DOHH2 (cell line): ENCODE results near the gene NEMP1.

Experiments used
- H3F3A ChIP-seq: fragments of 200-600 bp; sonication (generic), shearing (Covaris generic); 2 replicates; pipeline ENCODE4 v1.6.0; 2016; ENCODE audit warnings: antibody characterized with exemption, mild to moderate bottlenecking; ENCODE audit not compliant: control insufficient read depth, insufficient read depth
- H3K27ac ChIP-seq: fragments of 200-600 bp; sonication (generic); 2 replicates; pipeline ENCODE4 v1.5.1; 2014; ENCODE audit warnings: low read depth, mild to moderate bottlenecking, low read length, moderate library complexity
- H3K27me3 ChIP-seq: fragments of 200-600 bp; sonication (generic); 2 replicates; pipeline ENCODE4 v1.6.1; 2014; ENCODE audit warnings: mild to moderate bottlenecking, low read length, mixed read lengths; ENCODE audit not compliant: control insufficient read depth
- H3K36me3 ChIP-seq: fragments of 200-600 bp; sonication (generic); 2 replicates; pipeline ENCODE4 v1.6.1; 2014; ENCODE audit warnings: mild to moderate bottlenecking, low read length, moderate library complexity, mixed read lengths; ENCODE audit not compliant: control insufficient read depth
- H3K4me1 ChIP-seq: fragments of 200-600 bp; sonication (generic); 2 replicates; pipeline ENCODE4 v1.6.1; 2014; ENCODE audit warnings: mild to moderate bottlenecking, low read length, mixed read lengths; ENCODE audit not compliant: control insufficient read depth
- H3K4me2 ChIP-seq: fragments of 200-600 bp; sonication (generic); 2 replicates; pipeline ENCODE4 v1.6.0; 2014; ENCODE audit warnings: mild to moderate bottlenecking, low read length, moderate library complexity
- H3K4me3 ChIP-seq: fragments of 200-600 bp; sonication (generic); 2 replicates; pipeline ENCODE4 v1.5.1; 2014; ENCODE audit warnings: mild to moderate bottlenecking, low read length, mixed read lengths
- H3K79me2 ChIP-seq: fragments of 200-600 bp; sonication (generic); 2 replicates; pipeline ENCODE4 v1.6.1; 2014; ENCODE audit warnings: mild to moderate bottlenecking, low read length, mixed read lengths; ENCODE audit not compliant: control insufficient read depth
- H3K9me2 ChIP-seq: fragments of 200-600 bp; sonication (generic); replicated peaks from 2 replicates; pipeline ENCODE4 v1.6.1; 2014; ENCODE audit warnings: mild to moderate bottlenecking, low read length, mixed read lengths; ENCODE audit not compliant: control insufficient read depth
- H3K9me3 ChIP-seq: fragments of 200-600 bp; sonication (generic); 2 replicates; pipeline ENCODE4 v1.6.1; 2014; ENCODE audit warnings: antibody characterized with exemption, low read length, mixed read lengths; ENCODE audit not compliant: control insufficient read depth, insufficient read depth
- H4K20me1 ChIP-seq: fragments of 200-600 bp; sonication (generic); 2 replicates; pipeline ENCODE4 v1.6.0; 2014; ENCODE audit warnings: low read depth, mild to moderate bottlenecking, antibody characterized with exemption, low read length, moderate library complexity; ENCODE audit not compliant: control insufficient read depth, insufficient read depth
- CTCF ChIP-seq: fragments of 200-600 bp; sonication (generic); IDR thresholded peaks from one replicate; pipeline ENCODE4 v1.5.1; 2014; ENCODE audit warnings: antibody characterized with exemption, mild to moderate bottlenecking, low read depth, low read length; ENCODE audit not compliant: poor library complexity, severe bottlenecking
- EZH2phosphoT487 ChIP-seq: fragments of 200-600 bp; sonication (generic); IDR thresholded peaks from 2 replicates; pipeline ENCODE4 v1.6.1; 2017; ENCODE audit warnings: borderline replicate concordance, mild to moderate bottlenecking, antibody characterized with exemption, low read length, moderate library complexity, mixed read lengths

Gene NEMP1

DNA sequence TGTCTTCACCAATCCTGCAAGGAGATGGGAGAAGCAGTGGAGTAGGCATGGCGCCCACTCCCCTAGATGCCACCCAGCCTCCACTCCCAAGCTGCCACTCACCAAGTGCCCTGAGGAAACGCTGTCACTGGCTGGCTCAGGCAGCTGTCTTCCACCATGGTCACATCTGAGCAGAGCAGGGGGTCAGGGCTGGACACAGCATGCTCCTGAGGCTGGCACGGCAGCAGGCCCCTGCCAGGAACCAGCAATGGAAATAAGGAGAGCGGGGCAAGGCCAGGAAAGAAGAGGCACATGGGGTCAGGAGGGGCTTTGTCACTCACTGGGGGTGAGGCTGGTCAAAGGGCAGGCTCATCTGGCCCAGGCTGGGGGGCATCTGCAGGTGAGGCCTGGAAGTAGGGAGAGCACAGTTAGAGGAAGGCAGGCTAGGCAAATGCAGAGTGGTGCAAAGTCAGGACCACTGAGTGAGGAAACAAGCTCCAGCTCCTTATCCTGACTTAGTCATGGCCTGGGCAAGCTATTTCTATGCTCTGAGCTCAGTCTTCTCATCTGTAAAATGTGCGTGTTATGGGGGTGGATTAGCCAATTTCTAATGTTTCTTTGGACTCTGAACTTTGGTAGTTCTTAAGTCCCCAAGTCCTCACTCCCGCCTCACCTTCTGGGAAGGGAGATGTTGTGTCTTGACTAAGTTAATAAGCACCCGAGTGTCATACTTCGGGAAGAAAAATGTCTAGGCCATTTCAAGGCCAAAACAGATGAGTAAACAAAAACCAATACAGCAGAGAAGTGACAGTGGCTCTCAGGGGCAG lies 18.4 kb upstream of the NEMP1 start:
- peaks cover 68% of the 10 kb centered on the region for H3K36me3 ChIP-seq
- H4K20me1 ChIP-seq: no peaks in the 10 kb centered on the region
- no peaks in the 10 kb centered on the region for H3K9me3 ChIP-seq
- peaks cover 16% of the 10 kb centered on the region for H3F3A ChIP-seq
- TF ChIP-seq CTCF (no peak), EZH2phosphoT487 (no peak)
- peaks cover 17% of the 10 kb centered on the region for H3K4me1 ChIP-seq
- H3K27me3 ChIP-seq: no peaks in the 10 kb centered on the region
- H3K27ac ChIP-seq: no peak overlapping the region
- no peaks in the 10 kb centered on the region for H3K9me2 ChIP-seq
- no peaks in the 10 kb centered on the region for H3K79me2 ChIP-seq
- no peak overlapping the region for H3K4me2 ChIP-seq
- H3K4me3 ChIP-seq: no peak overlapping the region

DNA sequence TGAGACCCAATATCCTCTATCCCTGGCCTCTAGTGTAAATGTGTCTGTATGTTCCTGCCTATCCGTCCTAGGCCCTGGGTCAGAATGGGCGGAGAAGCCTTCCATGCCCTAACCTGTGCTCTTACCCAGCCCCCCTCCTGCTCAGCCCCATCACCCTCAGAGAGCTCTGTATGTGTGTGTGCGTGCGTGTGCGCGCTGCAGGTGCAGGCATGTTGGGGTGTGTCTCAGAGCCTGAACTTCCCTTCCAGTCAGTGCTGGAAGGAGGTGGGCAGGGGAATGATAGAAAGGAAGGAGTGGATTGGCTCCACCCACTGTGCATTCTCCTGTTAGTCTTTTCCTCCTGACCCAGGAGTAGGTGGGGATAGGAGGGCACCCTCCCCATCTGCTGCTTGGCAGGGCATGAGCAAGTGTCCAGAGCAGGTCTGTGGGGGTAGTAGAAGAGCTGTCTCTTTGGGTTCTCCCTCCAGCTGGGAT lies 17.5 kb upstream of the NEMP1 start:
- no peaks in the 10 kb centered on the region for H4K20me1 ChIP-seq
- H3K4me3 ChIP-seq: no peak overlapping the region
- peaks cover 17% of the 10 kb centered on the region for H3F3A ChIP-seq
- no peak overlapping the region for H3K27ac ChIP-seq
- H3K4me1 ChIP-seq: peaks cover 17% of the 10 kb centered on the region
- H3K9me2 ChIP-seq: no peaks in the 10 kb centered on the region
- H3K27me3 ChIP-seq: no peaks in the 10 kb centered on the region
- H3K79me2 ChIP-seq: no peaks in the 10 kb centered on the region
- peaks cover 64% of the 10 kb centered on the region for H3K36me3 ChIP-seq
- TF ChIP-seq CTCF (no peak), EZH2phosphoT487 (no peak)
- no peak overlapping the region for H3K4me2 ChIP-seq
- H3K9me3 ChIP-seq: no peaks in the 10 kb centered on the region

- Histone ChIP-seq H3K27me3 (no peaks in the 10 kb centered on the region), H3K9me3 (no peaks in the 10 kb centered on the region), H3K36me3 (peaks cover 64% of the 10 kb centered on the region), H3K79me2 (no peaks in the 10 kb centered on the region), H3K4me1 (peaks cover 17% of the 10 kb centered on the region), H3K4me2 (no peak overlapping the region), H3F3A (peaks cover 17% of the 10 kb centered on the region), H3K9me2 (no peaks in the 10 kb centered on the region), H3K27ac (no peak overlapping the region), H4K20me1 (no peaks in the 10 kb centered on the region), H3K4me3 (no peak overlapping the region)
- TF ChIP-seq CTCF: no peak
- TF ChIP-seq EZH2phosphoT487: no peak
Observed at GRCh38 chr12:57095440-57095839, 16.8 kb upstream of the NEMP1 start.
